Measurements from ENCODE around the gene USP31.

DNA sequence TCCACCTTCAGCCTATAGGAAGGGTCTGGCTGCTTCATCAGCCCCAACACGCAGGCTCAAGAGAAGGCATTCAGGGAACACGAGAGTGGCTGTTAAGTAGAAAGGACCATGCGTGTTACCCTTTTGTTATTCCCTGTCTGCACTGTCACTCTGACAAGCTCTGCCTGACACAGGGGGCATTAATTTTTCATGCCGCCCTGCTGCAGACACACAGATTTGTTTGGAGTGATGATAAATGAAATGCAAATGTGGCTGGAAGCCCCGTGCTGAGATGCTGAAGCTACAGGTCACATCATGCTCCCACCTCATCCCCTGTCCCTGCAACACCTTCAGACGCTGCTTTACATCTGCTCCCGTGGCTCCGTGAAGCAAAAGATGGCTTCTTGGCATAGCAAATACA is 97.7 kb downstream of the USP31 start:
- TF ChIP-seq, protein P1, sequence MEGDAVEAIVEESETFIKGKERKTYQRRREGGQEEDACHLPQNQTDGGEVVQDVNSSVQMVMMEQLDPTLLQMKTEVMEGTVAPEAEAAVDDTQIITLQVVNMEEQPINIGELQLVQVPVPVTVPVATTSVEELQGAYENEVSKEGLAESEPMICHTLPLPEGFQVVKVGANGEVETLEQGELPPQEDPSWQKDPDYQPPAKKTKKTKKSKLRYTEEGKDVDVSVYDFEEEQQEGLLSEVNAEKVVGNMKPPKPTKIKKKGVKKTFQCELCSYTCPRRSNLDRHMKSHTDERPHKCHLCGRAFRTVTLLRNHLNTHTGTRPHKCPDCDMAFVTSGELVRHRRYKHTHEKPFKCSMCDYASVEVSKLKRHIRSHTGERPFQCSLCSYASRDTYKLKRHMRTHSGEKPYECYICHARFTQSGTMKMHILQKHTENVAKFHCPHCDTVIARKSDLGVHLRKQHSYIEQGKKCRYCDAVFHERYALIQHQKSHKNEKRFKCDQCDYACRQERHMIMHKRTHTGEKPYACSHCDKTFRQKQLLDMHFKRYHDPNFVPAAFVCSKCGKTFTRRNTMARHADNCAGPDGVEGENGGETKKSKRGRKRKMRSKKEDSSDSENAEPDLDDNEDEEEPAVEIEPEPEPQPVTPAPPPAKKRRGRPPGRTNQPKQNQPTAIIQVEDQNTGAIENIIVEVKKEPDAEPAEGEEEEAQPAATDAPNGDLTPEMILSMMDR (IDR thresholded peaks at IDR 0.05; ENCODE audit: borderline replicate concordance, extremely low read depth, low read length, poor library complexity, severe bottlenecking) = no peak
- TF ChIP-seq EZH2 (IDR thresholded peaks at IDR 0.05; ENCODE audit: borderline replicate concordance, low read depth, low read length, severe bottlenecking) = no peak
